ENCODE measurements around the gene HLCS. TPM values are rescaled to one million over a fixed set of nuclear protein-coding genes. Genes with fewer than 3 reads are reported as not detected.

HLCS gene
- total RNA-seq, 2 donors from 2014 or later = 17.5 to 29.3 TPM

- H3K9me3 ChIP-seq = no peaks in the 10 kb centered on the region
- TF ChIP-seq, protein P1, sequence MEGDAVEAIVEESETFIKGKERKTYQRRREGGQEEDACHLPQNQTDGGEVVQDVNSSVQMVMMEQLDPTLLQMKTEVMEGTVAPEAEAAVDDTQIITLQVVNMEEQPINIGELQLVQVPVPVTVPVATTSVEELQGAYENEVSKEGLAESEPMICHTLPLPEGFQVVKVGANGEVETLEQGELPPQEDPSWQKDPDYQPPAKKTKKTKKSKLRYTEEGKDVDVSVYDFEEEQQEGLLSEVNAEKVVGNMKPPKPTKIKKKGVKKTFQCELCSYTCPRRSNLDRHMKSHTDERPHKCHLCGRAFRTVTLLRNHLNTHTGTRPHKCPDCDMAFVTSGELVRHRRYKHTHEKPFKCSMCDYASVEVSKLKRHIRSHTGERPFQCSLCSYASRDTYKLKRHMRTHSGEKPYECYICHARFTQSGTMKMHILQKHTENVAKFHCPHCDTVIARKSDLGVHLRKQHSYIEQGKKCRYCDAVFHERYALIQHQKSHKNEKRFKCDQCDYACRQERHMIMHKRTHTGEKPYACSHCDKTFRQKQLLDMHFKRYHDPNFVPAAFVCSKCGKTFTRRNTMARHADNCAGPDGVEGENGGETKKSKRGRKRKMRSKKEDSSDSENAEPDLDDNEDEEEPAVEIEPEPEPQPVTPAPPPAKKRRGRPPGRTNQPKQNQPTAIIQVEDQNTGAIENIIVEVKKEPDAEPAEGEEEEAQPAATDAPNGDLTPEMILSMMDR (IDR thresholded peaks at IDR 0.05) = no peak
- no peak for DNase-seq (ENCODE audit: low spot score)
- no peak overlapping the region for H3K27ac ChIP-seq
- H3K27me3 ChIP-seq (replicated peaks; ENCODE audit: insufficient read depth) = no peaks in the 10 kb centered on the region
- H3K36me3 ChIP-seq = peaks cover 9% of the 10 kb centered on the region
- ATAC-seq (ENCODE audit: insufficient number of reproducible peaks, low FRiP score, low read depth) = no peak
- H3K4me1 ChIP-seq (ENCODE audit: control insufficient read depth in 1 of 2, low read depth in 2 of 2) = no peaks in the 10 kb centered on the region
- H3K4me3 ChIP-seq = no peak overlapping the region
These were observed 19.5 kb downstream of the HLCS start for GRCh38 chr21:36946949-36947356.

GRCh38 chr21:36945496-36946138 is 20.9 kb downstream of the HLCS start:
- no peaks in the 10 kb centered on the region for H3K27me3 ChIP-seq (replicated peaks; ENCODE audit: insufficient read depth)
- no peaks in the 10 kb centered on the region for H3K4me1 ChIP-seq (ENCODE audit: control insufficient read depth in 1 of 2, low read depth in 2 of 2)
- ATAC-seq (ENCODE audit: insufficient number of reproducible peaks, low FRiP score, low read depth) (no peak), DNase-seq (ENCODE audit: low spot score) (no peak)
- no peak overlapping the region for H3K4me3 ChIP-seq
- H3K9me3 ChIP-seq = no peaks in the 10 kb centered on the region
- TF ChIP-seq, protein P1 (IDR thresholded peaks at IDR 0.05) = no peak
- no peak overlapping the region for H3K27ac ChIP-seq
- H3K36me3 ChIP-seq = peaks cover 9% of the 10 kb centered on the region

GRCh38 chr21:36936361-36937135 is 29.9 kb downstream of the HLCS start:
- Histone ChIP-seq H3K9me3 (no peaks in the 10 kb centered on the region), H3K36me3 (peaks cover 11% of the 10 kb centered on the region), H3K4me1 (ENCODE audit: control insufficient read depth in 1 of 2, low read depth in 2 of 2) (peaks cover 0 to 25% of the 10 kb centered on the region in 2 donors), H3K4me3 (no peak overlapping the region), H3K27me3 (replicated peaks; ENCODE audit: insufficient read depth) (no peaks in the 10 kb centered on the region), H3K27ac (no peak overlapping the region)
- no peak for DNase-seq (ENCODE audit: low spot score)
- TF ChIP-seq, protein P1 (IDR thresholded peaks at IDR 0.05) = no peak
- ATAC-seq (ENCODE audit: insufficient number of reproducible peaks, low FRiP score, low read depth) = no peak

DNA sequence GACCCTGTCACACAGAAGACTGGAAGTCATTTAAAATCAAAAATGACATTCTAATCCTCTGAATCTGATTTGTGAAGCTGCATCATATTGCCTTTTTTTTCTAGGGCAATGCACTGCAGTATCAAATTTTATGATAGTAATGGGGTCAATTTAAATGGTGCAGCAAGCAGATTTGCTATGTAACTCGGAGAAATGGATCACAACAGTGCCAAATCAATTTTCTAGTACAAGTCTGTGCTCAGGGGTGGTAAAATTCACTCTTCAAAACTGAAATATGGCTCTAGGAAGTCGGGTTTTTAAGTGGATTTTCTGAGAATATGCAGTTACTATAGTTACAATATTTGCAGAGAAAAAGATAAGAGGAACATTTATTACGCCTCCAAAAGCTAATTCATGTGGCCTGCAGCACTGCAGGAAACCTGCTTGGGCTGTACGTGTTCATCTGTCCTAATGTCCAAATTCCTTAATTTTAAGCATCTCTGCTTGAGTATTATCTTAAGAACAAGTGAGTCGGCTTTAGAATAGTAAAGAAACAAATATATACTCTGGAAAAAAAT is 31.5 kb downstream of the HLCS start:
- no peaks in the 10 kb centered on the region for H3K27me3 ChIP-seq (replicated peaks; ENCODE audit: insufficient read depth)
- no peaks in the 10 kb centered on the region for H3K9me3 ChIP-seq
- no peak for ATAC-seq (ENCODE audit: insufficient number of reproducible peaks, low FRiP score, low read depth)
- DNase-seq (ENCODE audit: low spot score) = no peak
- peaks cover 0 to 25% of the 10 kb centered on the region in 2 donors for H3K4me1 ChIP-seq (ENCODE audit: control insufficient read depth in 1 of 2, low read depth in 2 of 2)
- no peak overlapping the region for H3K4me3 ChIP-seq
- H3K27ac ChIP-seq = no peak overlapping the region
- TF ChIP-seq, protein P1 (IDR thresholded peaks at IDR 0.05) = no peak
- peaks cover 11% of the 10 kb centered on the region for H3K36me3 ChIP-seq

GRCh38 chr21:36932161-36932816 is 34.2 kb downstream of the HLCS start:
- H3K4me1 ChIP-seq (ENCODE audit: control insufficient read depth in 1 of 2, low read depth in 2 of 2) = peaks cover 0 to 20% of the 10 kb centered on the region in 2 donors
- H3K36me3 ChIP-seq = peaks cover 11% of the 10 kb centered on the region
- TF ChIP-seq, protein P1 (IDR thresholded peaks at IDR 0.05) = no peak
- H3K27me3 ChIP-seq (replicated peaks; ENCODE audit: insufficient read depth) = no peaks in the 10 kb centered on the region
- no peaks in the 10 kb centered on the region for H3K9me3 ChIP-seq
- H3K4me3 ChIP-seq = no peak overlapping the region
- DNase-seq (ENCODE audit: low spot score) = no peak
- ATAC-seq (ENCODE audit: insufficient number of reproducible peaks, low FRiP score, low read depth) = no peak
- no peak overlapping the region for H3K27ac ChIP-seq

Data from thoracic aorta (tissue), 2 donors.